ENCODE data around the gene PCYOX1L. TPM values are rescaled to one million over a fixed set of nuclear protein-coding genes. Genes with fewer than 3 reads are reported as not detected.

PCYOX1L gene
- polyA plus RNA-seq, 1 donor from 2014 or later, result 21.1 TPM

DNA sequence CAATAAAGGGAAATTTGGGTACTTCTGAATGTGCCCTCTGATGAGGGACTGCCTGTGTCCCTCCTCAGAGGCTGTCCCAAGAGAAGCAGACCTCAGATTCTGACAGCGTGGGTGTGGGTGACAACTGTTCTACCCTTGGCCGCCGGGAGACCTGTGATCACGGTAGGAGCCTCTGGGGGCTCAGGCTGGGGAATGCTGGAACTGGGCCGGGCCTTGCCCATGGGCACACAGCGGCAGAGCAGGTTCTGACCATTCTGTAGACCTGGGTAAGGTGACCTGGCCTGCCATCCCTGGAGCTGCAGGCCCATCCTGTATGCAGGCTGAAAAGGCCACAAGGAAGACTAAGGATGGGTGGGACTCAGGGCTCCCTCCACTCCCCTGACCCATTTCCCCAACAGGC, 42.1 kb upstream of the PCYOX1L start:
- no peak overlapping the region for H3K9ac ChIP-seq (ENCODE audit: low read length)
- H3K9me2 ChIP-seq (ENCODE audit: insufficient read depth, low read length), result no peaks in the 10 kb centered on the region
- H2AFZ ChIP-seq (ENCODE audit: low read depth, low read length), result no peak overlapping the region
- TF ChIP-seq POLR2AphosphoS5 (IDR thresholded peaks at IDR 0.05) (no peak), EP300 (conservative IDR thresholded peaks at IDR 0.05; ENCODE audit: poor library complexity, severe bottlenecking) (no peak), EZH2 (IDR thresholded peaks at IDR 0.05; ENCODE audit: borderline replicate concordance, insufficient read depth, low read length, poor library complexity, severe bottlenecking) (no peak), SMC3 (conservative IDR thresholded peaks at IDR 0.05; ENCODE audit: poor library complexity) (no peak), MXI1 (conservative IDR thresholded peaks at IDR 0.05; ENCODE audit: poor library complexity, severe bottlenecking) (no peak), TAF1 (IDR thresholded peaks at IDR 0.05; ENCODE audit: low read depth) (no peak), RAD21 (conservative IDR thresholded peaks at IDR 0.05) (no peak)
- TF ChIP-seq, protein P1, sequence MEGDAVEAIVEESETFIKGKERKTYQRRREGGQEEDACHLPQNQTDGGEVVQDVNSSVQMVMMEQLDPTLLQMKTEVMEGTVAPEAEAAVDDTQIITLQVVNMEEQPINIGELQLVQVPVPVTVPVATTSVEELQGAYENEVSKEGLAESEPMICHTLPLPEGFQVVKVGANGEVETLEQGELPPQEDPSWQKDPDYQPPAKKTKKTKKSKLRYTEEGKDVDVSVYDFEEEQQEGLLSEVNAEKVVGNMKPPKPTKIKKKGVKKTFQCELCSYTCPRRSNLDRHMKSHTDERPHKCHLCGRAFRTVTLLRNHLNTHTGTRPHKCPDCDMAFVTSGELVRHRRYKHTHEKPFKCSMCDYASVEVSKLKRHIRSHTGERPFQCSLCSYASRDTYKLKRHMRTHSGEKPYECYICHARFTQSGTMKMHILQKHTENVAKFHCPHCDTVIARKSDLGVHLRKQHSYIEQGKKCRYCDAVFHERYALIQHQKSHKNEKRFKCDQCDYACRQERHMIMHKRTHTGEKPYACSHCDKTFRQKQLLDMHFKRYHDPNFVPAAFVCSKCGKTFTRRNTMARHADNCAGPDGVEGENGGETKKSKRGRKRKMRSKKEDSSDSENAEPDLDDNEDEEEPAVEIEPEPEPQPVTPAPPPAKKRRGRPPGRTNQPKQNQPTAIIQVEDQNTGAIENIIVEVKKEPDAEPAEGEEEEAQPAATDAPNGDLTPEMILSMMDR (IDR thresholded peaks at IDR 0.05; ENCODE audit: poor library complexity, severe bottlenecking), result no peak
- TF ChIP-seq, protein P2, sequence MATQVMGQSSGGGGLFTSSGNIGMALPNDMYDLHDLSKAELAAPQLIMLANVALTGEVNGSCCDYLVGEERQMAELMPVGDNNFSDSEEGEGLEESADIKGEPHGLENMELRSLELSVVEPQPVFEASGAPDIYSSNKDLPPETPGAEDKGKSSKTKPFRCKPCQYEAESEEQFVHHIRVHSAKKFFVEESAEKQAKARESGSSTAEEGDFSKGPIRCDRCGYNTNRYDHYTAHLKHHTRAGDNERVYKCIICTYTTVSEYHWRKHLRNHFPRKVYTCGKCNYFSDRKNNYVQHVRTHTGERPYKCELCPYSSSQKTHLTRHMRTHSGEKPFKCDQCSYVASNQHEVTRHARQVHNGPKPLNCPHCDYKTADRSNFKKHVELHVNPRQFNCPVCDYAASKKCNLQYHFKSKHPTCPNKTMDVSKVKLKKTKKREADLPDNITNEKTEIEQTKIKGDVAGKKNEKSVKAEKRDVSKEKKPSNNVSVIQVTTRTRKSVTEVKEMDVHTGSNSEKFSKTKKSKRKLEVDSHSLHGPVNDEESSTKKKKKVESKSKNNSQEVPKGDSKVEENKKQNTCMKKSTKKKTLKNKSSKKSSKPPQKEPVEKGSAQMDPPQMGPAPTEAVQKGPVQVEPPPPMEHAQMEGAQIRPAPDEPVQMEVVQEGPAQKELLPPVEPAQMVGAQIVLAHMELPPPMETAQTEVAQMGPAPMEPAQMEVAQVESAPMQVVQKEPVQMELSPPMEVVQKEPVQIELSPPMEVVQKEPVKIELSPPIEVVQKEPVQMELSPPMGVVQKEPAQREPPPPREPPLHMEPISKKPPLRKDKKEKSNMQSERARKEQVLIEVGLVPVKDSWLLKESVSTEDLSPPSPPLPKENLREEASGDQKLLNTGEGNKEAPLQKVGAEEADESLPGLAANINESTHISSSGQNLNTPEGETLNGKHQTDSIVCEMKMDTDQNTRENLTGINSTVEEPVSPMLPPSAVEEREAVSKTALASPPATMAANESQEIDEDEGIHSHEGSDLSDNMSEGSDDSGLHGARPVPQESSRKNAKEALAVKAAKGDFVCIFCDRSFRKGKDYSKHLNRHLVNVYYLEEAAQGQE (IDR thresholded peaks at IDR 0.05; ENCODE audit: borderline replicate concordance), result no peak
- no peaks in the 10 kb centered on the region for H3K79me2 ChIP-seq (replicated peaks; ENCODE audit: insufficient read depth, low read length)
- H3K4me3 ChIP-seq (ENCODE audit: low read length), result no peak overlapping the region
- H3K27ac ChIP-seq (ENCODE audit: low read length), result no peak overlapping the region
- no peaks in the 10 kb centered on the region for H4K20me1 ChIP-seq (ENCODE audit: insufficient read depth)
- H3K4me2 ChIP-seq (ENCODE audit: low read length), result no peak overlapping the region
- H3F3A ChIP-seq (ENCODE audit: insufficient read depth, low read length, poor library complexity, severe bottlenecking), result no peaks in the 10 kb centered on the region
- H3K27me3 ChIP-seq (ENCODE audit: insufficient read depth, low read depth, low read length), result no peaks in the 10 kb centered on the region
- no peaks in the 10 kb centered on the region for H3K9me3 ChIP-seq (ENCODE audit: low read length)
- H3K36me3 ChIP-seq (ENCODE audit: insufficient read depth, low read length), result no peaks in the 10 kb centered on the region

DNA sequence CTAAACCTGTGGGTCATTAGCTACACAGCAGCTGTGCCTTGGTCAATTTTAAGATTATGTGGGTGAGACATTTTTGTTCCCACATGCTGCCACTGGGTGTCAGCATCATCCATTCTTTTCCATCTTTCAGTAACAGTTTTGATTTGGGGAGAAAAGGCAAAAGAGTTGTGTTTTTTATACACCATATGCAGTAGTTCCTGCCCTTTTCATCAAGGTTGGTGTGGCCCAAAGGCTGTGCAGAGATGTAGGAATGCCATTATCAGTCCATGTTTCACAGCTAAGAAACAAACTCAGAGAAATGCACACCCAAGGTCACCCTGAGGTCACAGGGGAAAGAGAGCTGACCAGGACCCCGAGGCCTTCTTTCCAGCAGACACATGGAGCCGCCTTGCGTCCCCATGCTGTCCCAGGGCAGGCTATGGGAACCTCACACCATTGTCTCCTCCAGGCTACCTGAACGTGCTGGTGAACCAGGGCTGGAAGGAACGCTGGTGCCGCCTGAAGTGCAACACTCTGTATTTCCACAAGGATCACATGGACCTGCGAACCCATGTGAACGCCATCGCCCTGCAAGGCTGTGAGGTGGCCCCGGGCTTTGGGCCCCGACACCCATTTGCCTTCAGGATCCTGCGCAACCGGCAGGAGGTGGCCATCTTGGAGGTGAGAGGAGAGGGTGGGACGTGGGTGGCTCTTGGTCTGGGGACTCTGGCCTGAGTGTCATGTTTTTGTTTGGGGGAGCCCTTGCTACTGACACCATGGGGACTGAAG, 40.4 kb upstream of the PCYOX1L start:
- Histone ChIP-seq H4K20me1 (ENCODE audit: insufficient read depth) (no peaks in the 10 kb centered on the region), H3K27me3 (ENCODE audit: insufficient read depth, low read depth, low read length) (no peaks in the 10 kb centered on the region), H3K4me2 (ENCODE audit: low read length) (no peak overlapping the region), H3F3A (ENCODE audit: insufficient read depth, low read length, poor library complexity, severe bottlenecking) (no peaks in the 10 kb centered on the region), H3K27ac (ENCODE audit: low read length) (no peak overlapping the region), H3K9ac (ENCODE audit: low read length) (no peak overlapping the region), H3K9me2 (ENCODE audit: insufficient read depth, low read length) (no peaks in the 10 kb centered on the region), H3K36me3 (ENCODE audit: insufficient read depth, low read length) (no peaks in the 10 kb centered on the region), H3K79me2 (replicated peaks; ENCODE audit: insufficient read depth, low read length) (no peaks in the 10 kb centered on the region), H2AFZ (ENCODE audit: low read depth, low read length) (no peak overlapping the region), H3K4me3 (ENCODE audit: low read length) (no peak overlapping the region), H3K9me3 (ENCODE audit: low read length) (no peaks in the 10 kb centered on the region)
- peak; percentile 83 for TF ChIP-seq RAD21 (conservative IDR thresholded peaks at IDR 0.05)
- TF ChIP-seq MXI1 (conservative IDR thresholded peaks at IDR 0.05; ENCODE audit: poor library complexity, severe bottlenecking), result no peak
- TF ChIP-seq, protein P2 (IDR thresholded peaks at IDR 0.05; ENCODE audit: borderline replicate concordance), result no peak
- peak; percentile 87 for TF ChIP-seq SMC3 (conservative IDR thresholded peaks at IDR 0.05; ENCODE audit: poor library complexity)
- no peak for TF ChIP-seq POLR2AphosphoS5 (IDR thresholded peaks at IDR 0.05)
- no peak for TF ChIP-seq TAF1 (IDR thresholded peaks at IDR 0.05; ENCODE audit: low read depth)
- no peak for TF ChIP-seq EP300 (conservative IDR thresholded peaks at IDR 0.05; ENCODE audit: poor library complexity, severe bottlenecking)
- TF ChIP-seq, protein P1 (IDR thresholded peaks at IDR 0.05; ENCODE audit: poor library complexity, severe bottlenecking), result peak; percentile 87
- no peak for TF ChIP-seq EZH2 (IDR thresholded peaks at IDR 0.05; ENCODE audit: borderline replicate concordance, insufficient read depth, low read length, poor library complexity, severe bottlenecking)

Measured in neural cell (in vitro differentiated cells).